ENCODE measurements around the gene PIGBOS1.
A peak's percentile ranks its signal among the peaks of the same experiment; 100 is the strongest.
"Not testable (repeated sequence)": the region's sequence is repeated elsewhere in the genome, so short reads cannot be mapped to it uniquely, and the experiment has no call there.

The PIGBOS1 gene

GRCh38 chr15:55318588-55319494 lies at the start of gene PIGBOS1, which contains the start of gene PIGB:
Gene PIGBOS1 (minus strand): TSS chr15:55319123. CDS start chr15:55317792, 1,331 bp downstream.
Gene PIGB (plus strand): TSS chr15:55319222. CDS start chr15:55319251, 29 bp downstream.
- DNase-seq = peak; percentile 77

- DNase-seq = no peak
Measured at GRCh38 chr15:55366981-55367380, 48.1 kb upstream of the PIGBOS1 start.

GRCh38 chr15:55362641-55363040 lies 43.7 kb upstream of the PIGBOS1 start:
- no peak for DNase-seq

- no peak for DNase-seq
Measured at GRCh38 chr15:55361048-55361447, 42.1 kb upstream of the PIGBOS1 start.

GRCh38 chr15:55360256-55360655 lies 41.3 kb upstream of the PIGBOS1 start:
- no peak for DNase-seq

GRCh38 chr15:55358471-55358870 lies 39.5 kb upstream of the PIGBOS1 start:
- DNase-seq = no peak

GRCh38 chr15:55357774-55358173 lies 38.9 kb upstream of the PIGBOS1 start:
- DNase-seq = no peak

GRCh38 chr15:55356985-55357585 lies 38.2 kb upstream of the PIGBOS1 start:
- no peak for DNase-seq

- no peak for DNase-seq
Measured at GRCh38 chr15:55353025-55353424, 34.1 kb upstream of the PIGBOS1 start.

GRCh38 chr15:55349282-55349681 lies 30.4 kb upstream of the PIGBOS1 start:
- DNase-seq = no peak

- DNase-seq = no peak
Measured at GRCh38 chr15:55348281-55348778, 29.4 kb upstream of the PIGBOS1 start.

GRCh38 chr15:55344206-55344605 lies 25.3 kb upstream of the PIGBOS1 start:
- DNase-seq = no peak

- no peak for DNase-seq
Measured at GRCh38 chr15:55343168-55343567, 24.2 kb upstream of the PIGBOS1 start.

- DNase-seq = no peak
Measured at GRCh38 chr15:55337160-55337559, 18.2 kb upstream of the PIGBOS1 start.

GRCh38 chr15:55334997-55335396 lies 16.1 kb upstream of the PIGBOS1 start:
- DNase-seq = no peak

GRCh38 chr15:55334371-55334770 lies 15.4 kb upstream of the PIGBOS1 start:
- DNase-seq = no peak

GRCh38 chr15:55327387-55327786 lies 8.5 kb upstream of the PIGBOS1 start:
- DNase-seq = no peak

GRCh38 chr15:55322467-55322866 lies 3.5 kb upstream of the PIGBOS1 start:
- no peak for DNase-seq

- DNase-seq = no peak
Measured at GRCh38 chr15:55320963-55321362, 2.0 kb upstream of the PIGBOS1 start.

- DNase-seq = no peak
Measured at GRCh38 chr15:55320238-55320550, 1.3 kb upstream of the PIGBOS1 start.

GRCh38 chr15:55319537-55320237 lies 764 bp upstream of the PIGBOS1 start:
- DNase-seq = no peak

- DNase-seq = not testable (repeated sequence)
Measured at GRCh38 chr15:55302801-55303200, 16.1 kb downstream of the PIGBOS1 start.

GRCh38 chr15:55297315-55297714 lies 21.6 kb downstream of the PIGBOS1 start:
- peak; percentile 12 for DNase-seq

All from NCI-H345 (cell line).